H7 (cell line): Measurements from ENCODE around the gene ARMH4. TPM values are rescaled to one million over a fixed set of nuclear protein-coding genes. Genes with fewer than 3 reads are reported as not detected.
A peak's percentile ranks its signal among the peaks of the same experiment; 100 is the strongest.

Experiments used
- DNase-seq: peaks from one replicate; pipeline ENCODE4 v3.0.0; 2012
- H3K27me3 ChIP-seq: 2 replicates; pipeline ENCODE4 v1.6.0; 2011; ENCODE audit warnings: mild to moderate bottlenecking, low read length; ENCODE audit not compliant: control insufficient read depth, insufficient read depth
- H3K36me3 ChIP-seq: replicated peaks from 2 replicates; pipeline ENCODE4 v1.5.1; 2011; ENCODE audit warnings: low read length; ENCODE audit not compliant: control insufficient read depth, insufficient read depth
- H3K4me3 ChIP-seq: 2 replicates; pipeline ENCODE4 v1.5.1; 2011; ENCODE audit warnings: low read depth, mild to moderate bottlenecking, control low read depth, low read length, moderate library complexity; ENCODE audit not compliant: insufficient read depth
- total RNA-seq: library from RNA; depleted of rRNA; stranded (reverse); fragments of >200 nt; shearing (Covaris generic); gene quantifications from 2 replicates; pipeline ENCODE4 v1.2.3, GENCODE V29; 2014

The ARMH4 gene
- total RNA-seq, 1 experiment from 2014 or later = 2.9 TPM

DNA sequence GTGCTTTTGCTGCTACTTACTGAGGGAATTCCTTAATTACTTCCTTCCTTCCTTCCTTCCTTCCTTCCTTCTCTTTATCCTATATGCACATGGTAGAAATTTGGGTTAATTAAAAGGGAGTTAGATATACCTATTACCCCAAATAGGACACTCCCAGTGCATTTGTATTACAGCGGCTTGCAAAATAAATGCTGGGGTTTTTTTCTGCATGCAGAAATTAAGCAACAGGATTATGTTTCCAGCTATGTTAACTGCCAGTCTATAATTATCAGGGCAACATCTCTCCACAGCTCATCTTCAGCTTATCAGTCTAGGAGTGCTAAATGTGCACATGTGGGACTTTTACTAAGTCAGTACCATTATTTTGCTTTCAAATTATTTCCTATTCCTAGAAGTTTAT is 153.2 kb downstream of the ARMH4 start:
- Histone ChIP-seq H3K27me3 (no peaks in the 10 kb centered on the region), H3K4me3 (no peak overlapping the region), H3K36me3 (no peaks in the 10 kb centered on the region)
- DNase-seq = no peak

- DNase-seq = no peak
- H3K27me3 ChIP-seq = no peaks in the 10 kb centered on the region
These were observed 160.7 kb downstream of the ARMH4 start for GRCh38 chr14:57991353-57991752.

DNA sequence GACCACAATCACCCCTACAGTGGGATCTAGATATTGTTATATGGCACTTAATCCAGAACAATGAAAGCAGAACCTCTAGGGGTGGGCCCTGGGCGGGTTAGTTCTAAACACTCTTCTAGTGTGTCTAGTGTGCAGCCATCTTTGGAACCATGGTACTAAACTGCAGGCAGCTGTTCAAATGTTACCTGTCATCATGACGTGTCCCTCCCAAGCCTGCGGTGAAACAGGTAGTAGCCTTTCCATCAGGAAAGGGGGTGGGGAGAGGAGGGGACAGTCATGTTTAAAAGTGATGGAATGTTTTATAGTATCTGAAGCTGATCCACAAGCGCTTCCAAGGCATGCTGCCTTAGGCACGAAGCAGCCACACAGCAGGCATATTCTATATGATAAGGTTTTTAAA is 163.6 kb downstream of the ARMH4 start:
- Histone ChIP-seq H3K27me3 (no peaks in the 10 kb centered on the region), H3K36me3 (no peaks in the 10 kb centered on the region), H3K4me3 (no peak overlapping the region)
- no peak for DNase-seq

More at GRCh38 chr14:57991353-57991752, 160.7 kb downstream of the ARMH4 start:
- H3K36me3 ChIP-seq = no peaks in the 10 kb centered on the region
- no peak overlapping the region for H3K4me3 ChIP-seq

GRCh38 chr14:57987596-57988300 is 164.3 kb downstream of the ARMH4 start:
- no peaks in the 10 kb centered on the region for H3K27me3 ChIP-seq
- H3K36me3 ChIP-seq = no peaks in the 10 kb centered on the region
- no peak overlapping the region for H3K4me3 ChIP-seq
- peak; percentile 10 for DNase-seq

- Histone ChIP-seq H3K4me3 (no peak overlapping the region), H3K36me3 (no peaks in the 10 kb centered on the region), H3K27me3 (no peaks in the 10 kb centered on the region)
- no peak for DNase-seq
These were observed 165.0 kb downstream of the ARMH4 start for GRCh38 chr14:57987051-57987450.

DNA sequence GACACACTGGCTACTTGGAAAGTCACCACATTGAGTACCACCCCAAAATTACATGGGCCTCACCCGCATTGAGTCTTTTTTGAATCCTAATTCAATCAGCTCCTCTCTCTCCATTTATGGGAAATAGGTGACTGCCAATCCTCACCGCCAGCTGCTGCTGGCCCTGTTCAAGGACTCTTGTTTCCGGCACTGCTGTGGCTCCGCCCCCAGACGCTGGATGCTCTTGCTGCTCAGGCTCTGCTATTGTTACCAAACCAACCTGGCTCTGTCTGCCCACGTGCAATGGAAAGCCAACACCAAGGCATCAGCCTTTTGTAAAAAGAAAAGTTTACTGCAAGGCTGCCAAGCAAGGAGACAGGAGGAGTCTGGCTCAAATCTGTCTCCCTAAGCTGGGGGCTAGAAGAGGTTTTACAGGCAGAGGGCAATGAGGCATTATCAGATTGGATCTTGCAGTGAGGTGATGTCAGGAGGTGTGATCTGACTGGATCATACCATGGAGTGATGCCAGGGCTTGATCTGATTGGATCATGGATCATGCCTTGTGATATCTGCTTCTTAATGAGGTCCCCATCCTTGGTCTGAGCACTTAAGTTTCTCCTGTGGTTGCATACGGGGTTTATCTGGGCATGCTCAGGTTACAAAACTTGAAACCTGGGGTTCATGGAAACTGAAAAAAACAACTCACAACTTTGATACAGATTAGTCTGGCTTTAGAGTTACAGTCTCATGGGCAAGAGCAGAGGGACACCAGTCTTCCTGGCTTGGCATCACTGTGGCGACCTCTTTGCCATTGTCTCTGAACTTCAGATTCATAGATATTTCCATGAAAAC is 169.0 kb downstream of the ARMH4 start:
- H3K4me3 ChIP-seq = no peak overlapping the region
- no peaks in the 10 kb centered on the region for H3K27me3 ChIP-seq
- no peaks in the 10 kb centered on the region for H3K36me3 ChIP-seq
- no peak for DNase-seq

- no peaks in the 10 kb centered on the region for H3K27me3 ChIP-seq
- DNase-seq = no peak
These were observed 170.0 kb downstream of the ARMH4 start for GRCh38 chr14:57981817-57982560.

GRCh38 chr14:57979376-57980048 is 172.5 kb downstream of the ARMH4 start:
- Histone ChIP-seq H3K4me3 (no peak overlapping the region), H3K36me3 (no peaks in the 10 kb centered on the region), H3K27me3 (no peaks in the 10 kb centered on the region)
- DNase-seq = no peak

More at GRCh38 chr14:57981817-57982560, 170.0 kb downstream of the ARMH4 start:
- no peaks in the 10 kb centered on the region for H3K36me3 ChIP-seq
- no peak overlapping the region for H3K4me3 ChIP-seq

DNA sequence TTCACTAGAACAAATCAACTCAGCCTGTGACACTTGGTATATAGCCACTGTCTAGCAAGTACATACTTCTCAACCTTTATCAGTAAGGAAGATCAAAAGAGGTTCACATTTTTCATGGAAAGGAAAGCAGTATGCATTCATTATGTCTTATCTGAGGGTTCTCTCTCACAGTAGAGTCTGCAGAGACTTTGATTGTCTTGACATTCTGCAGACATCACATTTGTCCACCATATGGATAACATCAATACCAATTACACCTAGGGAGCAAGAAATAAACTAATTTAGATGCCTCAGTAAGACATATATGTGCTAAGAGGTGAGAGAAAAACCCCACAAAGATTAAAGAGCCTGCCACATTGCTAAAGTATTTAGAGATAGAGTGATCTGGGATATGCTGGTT is 175.3 kb downstream of the ARMH4 start:
- Histone ChIP-seq H3K36me3 (no peaks in the 10 kb centered on the region), H3K4me3 (no peak overlapping the region), H3K27me3 (no peaks in the 10 kb centered on the region)
- no peak for DNase-seq

DNA sequence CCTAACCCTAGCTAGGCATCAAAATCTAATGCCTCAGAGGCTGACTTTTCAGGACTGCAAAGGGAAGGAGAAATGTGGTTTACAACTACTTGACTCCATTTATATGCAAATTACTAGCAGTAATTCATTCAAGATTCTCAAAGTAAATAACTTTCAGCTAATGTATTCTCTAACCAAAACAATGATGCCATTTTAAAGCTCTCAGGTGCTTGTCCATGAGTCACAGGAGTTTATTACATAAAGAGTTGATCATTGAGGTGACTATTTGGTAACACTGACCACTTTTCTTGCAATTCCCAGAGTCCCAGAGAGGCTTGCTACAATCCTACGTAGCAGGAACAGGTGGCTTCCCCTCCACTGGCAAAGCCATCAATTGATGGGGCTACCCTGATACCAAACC is 177.1 kb downstream of the ARMH4 start:
- no peak overlapping the region for H3K4me3 ChIP-seq
- H3K27me3 ChIP-seq = no peaks in the 10 kb centered on the region
- no peak for DNase-seq
- H3K36me3 ChIP-seq = no peaks in the 10 kb centered on the region

- H3K36me3 ChIP-seq = no peaks in the 10 kb centered on the region
- no peak for DNase-seq
- H3K4me3 ChIP-seq = no peak overlapping the region
- H3K27me3 ChIP-seq = no peaks in the 10 kb centered on the region
These were observed 181.4 kb downstream of the ARMH4 start for GRCh38 chr14:57970594-57970993.

- Histone ChIP-seq H3K27me3 (no peaks in the 10 kb centered on the region), H3K36me3 (no peaks in the 10 kb centered on the region), H3K4me3 (no peak overlapping the region)
- no peak for DNase-seq
These were observed 181.8 kb downstream of the ARMH4 start for GRCh38 chr14:57970175-57970574.

DNA sequence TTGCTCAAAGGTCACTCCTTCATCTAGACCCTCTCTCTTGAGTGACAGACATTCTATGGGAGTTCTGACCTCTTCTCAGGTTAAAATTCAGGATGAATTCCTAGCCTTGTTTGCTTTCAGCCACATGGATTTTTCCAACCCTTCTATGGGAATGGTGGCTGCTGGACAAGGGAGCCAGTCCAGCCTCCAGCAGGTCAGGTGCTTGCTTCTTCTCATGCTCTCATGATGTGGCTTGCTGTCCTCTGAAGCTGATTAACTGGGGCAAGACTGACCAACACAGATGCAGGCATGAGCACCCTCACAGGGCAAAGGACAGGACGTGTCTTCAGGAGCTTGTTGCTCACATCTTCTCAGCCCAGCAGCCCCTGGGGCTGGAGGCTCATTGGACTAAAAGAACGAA is 188.9 kb downstream of the ARMH4 start:
- H3K27me3 ChIP-seq = no peaks in the 10 kb centered on the region; the same call in 1 of the 2 replicates
- no peaks in the 10 kb centered on the region for H3K36me3 ChIP-seq
- DNase-seq = no peak

GRCh38 chr14:57962325-57963035 is 189.5 kb downstream of the ARMH4 start:
- no peaks in the 10 kb centered on the region; the same call in 1 of the 2 replicates for H3K27me3 ChIP-seq
- H3K36me3 ChIP-seq = no peaks in the 10 kb centered on the region
- H3K4me3 ChIP-seq = no peak overlapping the region
- peak; percentile 56 for DNase-seq

More for the DNA sequence above, 188.9 kb downstream of the ARMH4 start:
- H3K4me3 ChIP-seq = no peak overlapping the region
